AG04449 (cell line): ENCODE results near the gene WWTR1.

Source experiments
- CTCF ChIA-PET: fragments of 350-600 bp; formaldehyde crosslinking; extraction: SDS; loops from one replicate; lab custom pipeline; 2021; ENCODE audit warnings: antibody characterized with exemption; lab: Yijun Ruan, JAX
- POLR2A ChIA-PET: fragments of 400-600, 350-600 bp; formaldehyde crosslinking; extraction: SDS; loops from one replicate; lab custom pipeline; 2020; ENCODE audit warnings: antibody characterized with exemption, inconsistent platforms; lab: Yijun Ruan, JAX
- DNase-seq: peaks from one replicate; pipeline ENCODE4 v3.0.0-alpha.2; 2010; ENCODE audit warnings: low read depth, low spot score
- H3K4me3 ChIP-seq: 2 replicates; pipeline ENCODE4 v1.5.1; 2011; ENCODE audit warnings: low read depth, mild to moderate bottlenecking, control low read depth, low read length
- TF ChIP-seq, protein P1 (sequence below): IDR thresholded peaks from one replicate; pipeline ENCODE4 v1.5.1; 2011; ENCODE audit warnings: mild to moderate bottlenecking, moderate library complexity, low read length, control low read depth, inconsistent platforms; ENCODE audit not compliant: insufficient read depth; ENCODE audit errors: missing control alignments

WWTR1 gene

GRCh38 chr3:149673393-149673792 lies 15.6 kb upstream of the WWTR1 start:
- POLR2A ChIA-PET: no interaction called here
- no peak overlapping the region for H3K4me3 ChIP-seq
- TF ChIP-seq, protein P1, sequence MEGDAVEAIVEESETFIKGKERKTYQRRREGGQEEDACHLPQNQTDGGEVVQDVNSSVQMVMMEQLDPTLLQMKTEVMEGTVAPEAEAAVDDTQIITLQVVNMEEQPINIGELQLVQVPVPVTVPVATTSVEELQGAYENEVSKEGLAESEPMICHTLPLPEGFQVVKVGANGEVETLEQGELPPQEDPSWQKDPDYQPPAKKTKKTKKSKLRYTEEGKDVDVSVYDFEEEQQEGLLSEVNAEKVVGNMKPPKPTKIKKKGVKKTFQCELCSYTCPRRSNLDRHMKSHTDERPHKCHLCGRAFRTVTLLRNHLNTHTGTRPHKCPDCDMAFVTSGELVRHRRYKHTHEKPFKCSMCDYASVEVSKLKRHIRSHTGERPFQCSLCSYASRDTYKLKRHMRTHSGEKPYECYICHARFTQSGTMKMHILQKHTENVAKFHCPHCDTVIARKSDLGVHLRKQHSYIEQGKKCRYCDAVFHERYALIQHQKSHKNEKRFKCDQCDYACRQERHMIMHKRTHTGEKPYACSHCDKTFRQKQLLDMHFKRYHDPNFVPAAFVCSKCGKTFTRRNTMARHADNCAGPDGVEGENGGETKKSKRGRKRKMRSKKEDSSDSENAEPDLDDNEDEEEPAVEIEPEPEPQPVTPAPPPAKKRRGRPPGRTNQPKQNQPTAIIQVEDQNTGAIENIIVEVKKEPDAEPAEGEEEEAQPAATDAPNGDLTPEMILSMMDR: no peak
- CTCF ChIA-PET: interaction anchor here (1.9 kb wide), 1 partner anchor 44 kb away, joined by 5 read pairs; no protein-coding TSS in a partner anchor
- DNase-seq: no peak

DNA sequence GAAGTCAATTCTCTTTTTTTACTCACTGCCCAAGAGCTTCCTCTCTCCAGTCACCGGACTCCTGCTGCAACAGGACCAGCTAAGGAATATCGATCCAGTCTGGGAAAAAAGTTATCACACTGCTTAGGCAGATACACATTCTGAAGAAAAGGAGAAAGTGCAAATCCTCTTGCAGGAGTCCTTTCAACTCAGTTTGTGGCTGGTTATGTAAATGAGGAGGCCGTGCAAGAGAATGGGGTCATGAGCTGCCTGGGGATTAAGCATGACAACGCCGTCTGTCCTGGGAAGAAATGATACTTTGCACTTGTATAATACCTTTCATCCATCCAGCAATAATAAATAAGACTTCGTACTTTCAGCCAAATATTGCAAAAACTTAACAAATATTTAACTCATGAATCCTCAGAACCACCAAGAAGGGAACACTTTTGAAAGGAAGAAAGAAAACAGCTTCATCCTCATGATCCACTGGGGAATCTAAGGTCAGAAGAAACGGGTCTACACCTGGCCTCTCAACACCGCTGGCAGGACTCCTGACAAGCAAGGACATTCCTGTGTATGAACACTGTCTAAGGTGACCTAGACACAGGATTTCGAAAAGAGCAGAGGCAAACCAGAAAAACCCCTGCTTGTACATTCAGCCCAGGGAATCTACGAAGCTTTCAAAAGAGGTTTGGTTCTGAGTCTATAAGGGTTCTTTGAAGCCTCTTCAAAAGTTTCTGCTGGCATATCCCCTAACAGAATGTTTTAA lies 13.1 kb upstream of the WWTR1 start:
- POLR2A ChIA-PET: interaction anchor here (0.6 to 1.0 kb wide), 2 partner anchors 9 to 13 kb away, joined by 3 to 4 read pairs; partner anchors contain the start of gene WWTR1
- CTCF ChIA-PET: interaction anchor here (1.0 to 2.2 kb wide), 3 partner anchors 11 to 141 kb away, joined by 3 to 7 read pairs (median 7); no protein-coding TSS in a partner anchor
- TF ChIP-seq, protein P1: no peak
- no peak for DNase-seq
- no peak overlapping the region for H3K4me3 ChIP-seq

- TF ChIP-seq, protein P1: no peak
- ChIA-PET CTCF (interaction anchor here (1.0 kb wide), 1 partner anchor 9 kb away, joined by 3 read pairs; no protein-coding TSS in a partner anchor), POLR2A (interaction anchor here (1.0 kb wide), 1 partner anchor 9 kb away, joined by 6 read pairs; the partner anchor contains the start of gene WWTR1)
- no peak overlapping the region for H3K4me3 ChIP-seq
- no peak for DNase-seq
These were observed 9.8 kb upstream of the WWTR1 start for GRCh38 chr3:149667576-149667975.

DNA sequence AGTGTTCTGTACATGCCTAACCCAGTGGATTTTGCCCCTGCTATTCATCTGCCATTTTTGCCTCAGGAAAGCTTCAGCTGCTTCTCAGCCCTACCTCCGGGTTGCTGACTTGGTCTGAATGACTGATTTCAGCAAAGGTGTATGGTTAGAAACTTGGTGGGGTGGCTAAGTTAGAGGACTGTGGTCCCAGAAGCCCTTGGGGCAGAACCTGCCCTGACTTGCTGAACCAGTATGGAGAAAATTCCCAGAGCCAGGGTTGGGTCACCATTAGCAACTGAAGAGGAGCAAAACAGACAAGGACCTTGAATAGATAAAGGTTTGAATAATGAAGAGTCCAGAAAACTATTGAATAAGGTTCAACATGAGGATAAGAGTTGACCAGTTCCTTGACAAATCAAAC lies 6.1 kb upstream of the WWTR1 start:
- TF ChIP-seq, protein P1: no peak

GRCh38 chr3:149662240-149662887 lies 4.5 kb upstream of the WWTR1 start:
- TF ChIP-seq, protein P1: no peak
- no peak overlapping the region for H3K4me3 ChIP-seq
- DNase-seq: no peak
- ChIA-PET CTCF (interaction anchor here (1.0 to 3.0 kb wide), 4 partner anchors 55 to 145 kb away, joined by 3 to 8 read pairs (median 4); no protein-coding TSS in a partner anchor), POLR2A (interaction anchor here (0.7 kb wide), 1 partner anchor 9 kb away, joined by 4 read pairs; no protein-coding TSS in a partner anchor)

More for the DNA sequence above, 6.1 kb upstream of the WWTR1 start:
- ChIA-PET CTCF (interaction anchor here (1.3 kb wide), 1 partner anchor 53 kb away, joined by 4 read pairs; no protein-coding TSS in a partner anchor), POLR2A (no interaction called here)
- no peak for DNase-seq
- no peak overlapping the region for H3K4me3 ChIP-seq
